CMK (cell line): ENCODE data around the gene SMG6.
"Not testable (repeated sequence)": the region's sequence is repeated elsewhere in the genome, so short reads cannot be mapped to it uniquely, and the experiment has no call there.

Experiments used
- DNase-seq: peaks from one replicate; pipeline ENCODE4 v3.0.0-alpha.2; 2010; ENCODE audit warnings: low read depth

Gene SMG6

DNA sequence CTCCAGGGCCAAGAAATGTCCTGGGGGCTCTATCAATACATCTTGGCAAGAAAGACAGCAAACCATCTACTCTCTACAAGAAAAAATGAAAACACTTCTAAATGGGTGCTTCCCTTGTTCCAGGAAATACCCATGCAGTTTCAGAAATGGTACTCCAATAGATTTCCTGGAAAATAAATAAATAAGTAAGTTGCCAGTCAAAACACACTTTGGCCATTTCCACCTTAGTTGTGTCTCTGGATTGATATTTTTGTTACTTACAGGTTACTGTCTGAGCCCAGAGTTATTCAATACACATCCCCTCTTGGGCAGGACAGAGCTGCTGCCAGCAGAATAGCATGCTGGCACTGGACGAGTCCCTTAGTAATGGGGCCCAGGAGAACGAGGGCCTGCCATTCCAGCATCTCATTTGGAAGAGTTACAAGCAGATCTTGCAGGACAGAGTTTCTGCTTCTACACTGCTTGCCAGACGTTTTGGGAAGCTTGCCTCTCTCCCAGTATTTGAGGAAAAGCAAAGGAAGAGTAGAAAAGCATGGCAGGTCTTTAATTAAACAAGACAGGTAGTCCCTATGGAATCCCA lies 100.5 kb downstream of the SMG6 start:
- DNase-seq, result no peak

DNA sequence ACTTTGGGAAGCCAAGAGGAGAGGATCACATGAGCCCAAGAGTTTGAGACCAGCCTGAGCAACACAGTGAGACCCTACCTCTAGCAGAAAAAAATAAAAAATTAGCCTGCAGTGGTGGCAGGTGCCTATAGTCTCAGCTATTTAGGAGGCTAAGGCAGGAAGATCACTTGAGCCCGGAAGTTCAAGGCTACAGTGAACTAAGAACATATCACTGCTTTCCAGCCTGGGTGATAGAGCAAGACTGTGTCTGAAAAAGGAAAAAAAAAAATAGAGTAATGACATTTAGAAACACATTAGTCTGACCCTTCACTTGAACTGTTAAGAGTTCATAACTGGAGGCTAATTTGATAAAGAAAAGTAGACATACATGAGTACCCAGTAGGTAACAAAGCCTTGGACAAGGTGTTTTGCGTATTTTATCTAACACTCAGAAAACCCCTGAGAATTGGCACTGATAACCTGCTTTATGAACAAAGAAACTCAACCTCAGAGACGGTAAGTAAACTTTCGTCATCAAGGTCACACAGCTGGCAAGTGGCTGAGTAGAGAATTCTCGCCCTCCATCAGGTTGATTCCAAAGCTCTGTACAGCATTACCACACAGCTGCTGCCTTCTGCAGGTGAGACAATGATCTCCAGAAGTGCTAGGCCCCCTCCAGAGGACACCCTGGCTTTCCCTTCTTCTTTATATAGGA lies 101.1 kb downstream of the SMG6 start:
- DNase-seq, result no peak

- DNase-seq, result not testable (repeated sequence)
These were observed 104.2 kb downstream of the SMG6 start for GRCh38 chr17:2199386-2199785.

DNA sequence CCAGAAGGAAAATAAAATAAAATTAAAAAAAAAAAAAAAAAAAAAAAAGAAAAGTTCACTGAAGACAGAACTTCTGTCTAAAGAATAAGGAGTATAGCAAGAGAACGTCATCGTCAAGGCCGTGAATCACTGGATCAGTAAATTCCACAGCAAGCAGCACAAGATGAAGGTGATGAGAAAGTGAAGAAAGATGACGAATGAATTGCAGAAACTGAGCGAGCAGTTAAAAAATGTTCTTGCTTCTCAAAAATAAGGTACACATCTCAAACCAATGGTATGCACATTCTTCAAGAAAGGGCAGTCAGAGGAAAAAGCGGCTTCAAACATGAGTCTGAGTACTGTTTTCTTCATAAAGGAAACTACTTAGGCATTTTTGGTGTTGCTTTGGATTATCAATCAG lies 104.7 kb downstream of the SMG6 start:
- DNase-seq, result no peak

GRCh38 chr17:2197271-2197670 lies 106.3 kb downstream of the SMG6 start:
- no peak for DNase-seq

DNA sequence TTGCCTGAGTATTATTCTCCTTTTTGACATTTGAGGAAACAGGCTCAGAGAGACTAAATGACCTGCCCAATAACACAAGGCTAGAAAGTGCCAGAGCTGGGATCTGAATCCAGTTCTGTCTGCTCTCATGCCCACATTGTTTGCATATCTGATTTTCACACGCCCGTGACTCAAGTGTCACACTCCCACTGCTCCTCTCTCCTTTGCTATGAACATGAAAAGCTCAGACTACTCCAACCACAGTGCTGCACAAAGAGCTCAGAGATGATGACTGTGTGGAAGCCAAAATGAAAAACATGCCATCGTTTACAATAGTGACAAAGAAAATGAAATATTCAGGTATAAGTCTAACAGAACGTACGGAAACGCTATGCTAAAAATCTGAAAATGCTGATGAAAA lies 107.9 kb downstream of the SMG6 start:
- DNase-seq, result no peak

- no peak for DNase-seq
These were observed 108.7 kb downstream of the SMG6 start for GRCh38 chr17:2194889-2195335.

- peak; percentile 64 for DNase-seq
These were observed 111.1 kb downstream of the SMG6 start for GRCh38 chr17:2192367-2193057.

DNA sequence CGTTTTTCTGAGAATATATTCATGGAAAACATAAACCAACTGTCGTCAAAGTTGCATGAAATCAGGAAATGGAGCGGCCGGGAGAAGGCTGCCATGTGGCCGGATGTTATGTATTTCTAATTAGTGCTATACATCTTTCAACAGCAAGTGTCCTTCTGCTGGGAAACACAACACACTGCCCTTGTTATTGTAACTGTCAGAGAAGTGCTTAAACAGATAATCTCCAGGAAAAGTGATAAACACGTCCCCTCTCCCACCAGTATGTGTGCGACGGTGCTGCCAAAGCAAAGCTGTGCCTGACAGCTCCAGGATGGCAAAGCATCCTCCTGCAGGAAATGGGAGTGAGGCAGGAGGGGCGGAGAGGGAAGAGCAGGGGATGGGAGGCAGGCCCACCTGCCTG lies 111.8 kb downstream of the SMG6 start:
- DNase-seq, result no peak

DNA sequence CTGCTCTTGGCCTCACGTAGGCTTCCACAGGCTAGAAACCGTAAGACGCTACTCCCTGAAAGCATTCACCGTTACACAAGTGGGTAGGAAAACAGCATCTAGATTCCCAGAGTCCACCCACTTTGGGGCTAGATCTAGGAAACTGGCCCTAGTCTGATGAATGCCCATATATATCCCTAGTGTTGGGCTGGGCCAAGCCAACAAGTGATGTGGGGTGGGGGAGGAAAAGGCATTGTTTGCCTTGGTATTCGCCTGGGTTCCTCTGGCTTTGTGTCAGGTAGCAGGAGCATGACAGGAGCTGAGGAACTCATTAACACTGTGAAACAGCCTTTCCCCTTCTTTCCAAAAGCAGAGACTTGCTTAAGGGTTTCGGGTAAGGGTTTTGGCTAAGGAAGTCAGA lies 112.4 kb downstream of the SMG6 start:
- DNase-seq, result no peak

- no peak for DNase-seq
These were observed 113.6 kb downstream of the SMG6 start for GRCh38 chr17:2190014-2190413.

DNA sequence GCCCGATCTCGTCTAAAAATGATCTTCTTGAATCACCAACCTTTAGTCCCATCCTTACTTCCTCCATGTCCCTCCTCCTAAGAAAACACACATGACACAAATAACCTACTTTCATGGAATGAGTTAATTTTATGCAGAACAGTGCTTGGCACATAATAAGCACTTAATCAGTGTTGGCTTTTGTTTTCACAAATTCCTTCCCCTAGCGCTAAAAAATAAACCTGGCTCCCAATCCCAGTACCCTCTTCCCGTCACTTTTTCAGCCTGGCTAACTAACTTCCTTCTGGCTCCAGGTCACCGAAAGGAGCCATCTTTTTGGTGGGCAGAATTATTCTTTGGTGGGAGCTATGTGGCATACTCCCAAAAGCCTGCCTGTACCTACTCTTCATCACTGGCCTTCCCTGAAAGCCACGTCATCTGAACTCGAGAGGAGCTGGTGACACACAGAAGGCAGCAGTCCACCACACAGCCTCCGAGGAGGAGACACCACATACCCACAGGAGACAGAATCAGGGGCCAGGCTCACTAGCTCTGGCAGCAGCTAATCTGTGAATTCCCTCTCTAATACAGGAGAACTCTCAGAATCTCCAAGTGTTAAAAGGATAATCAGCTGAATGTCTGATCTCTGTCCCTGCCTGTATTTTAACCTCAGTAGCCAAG lies 114.5 kb downstream of the SMG6 start:
- DNase-seq, result no peak

- DNase-seq, result no peak
These were observed 115.8 kb downstream of the SMG6 start for GRCh38 chr17:2187758-2188157.

DNA sequence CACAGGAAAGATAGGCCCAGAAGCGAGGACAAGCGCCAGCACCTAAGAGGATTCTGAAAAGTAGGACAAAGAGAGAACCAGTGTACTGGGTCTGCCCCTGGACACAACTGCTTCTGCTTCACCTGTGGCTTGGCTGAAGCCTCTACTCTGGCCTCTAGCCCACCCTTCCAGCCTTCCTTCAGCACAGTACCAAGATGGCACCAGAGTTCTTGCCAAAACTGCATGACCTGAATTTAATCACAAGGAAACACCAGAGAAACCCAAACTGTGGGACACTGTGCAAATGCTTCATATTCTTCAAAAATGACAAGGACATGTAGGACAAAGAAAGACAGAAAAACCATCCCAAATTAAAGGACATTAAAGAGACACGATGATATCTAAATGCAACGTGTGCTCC lies 116.6 kb downstream of the SMG6 start:
- no peak for DNase-seq

GRCh38 chr17:2184993-2185931 lies 118.3 kb downstream of the SMG6 start:
- DNase-seq, result no peak

GRCh38 chr17:2183346-2183745 lies 120.2 kb downstream of the SMG6 start:
- DNase-seq, result no peak

- no peak for DNase-seq
These were observed 121.6 kb downstream of the SMG6 start for GRCh38 chr17:2181897-2182448.

DNA sequence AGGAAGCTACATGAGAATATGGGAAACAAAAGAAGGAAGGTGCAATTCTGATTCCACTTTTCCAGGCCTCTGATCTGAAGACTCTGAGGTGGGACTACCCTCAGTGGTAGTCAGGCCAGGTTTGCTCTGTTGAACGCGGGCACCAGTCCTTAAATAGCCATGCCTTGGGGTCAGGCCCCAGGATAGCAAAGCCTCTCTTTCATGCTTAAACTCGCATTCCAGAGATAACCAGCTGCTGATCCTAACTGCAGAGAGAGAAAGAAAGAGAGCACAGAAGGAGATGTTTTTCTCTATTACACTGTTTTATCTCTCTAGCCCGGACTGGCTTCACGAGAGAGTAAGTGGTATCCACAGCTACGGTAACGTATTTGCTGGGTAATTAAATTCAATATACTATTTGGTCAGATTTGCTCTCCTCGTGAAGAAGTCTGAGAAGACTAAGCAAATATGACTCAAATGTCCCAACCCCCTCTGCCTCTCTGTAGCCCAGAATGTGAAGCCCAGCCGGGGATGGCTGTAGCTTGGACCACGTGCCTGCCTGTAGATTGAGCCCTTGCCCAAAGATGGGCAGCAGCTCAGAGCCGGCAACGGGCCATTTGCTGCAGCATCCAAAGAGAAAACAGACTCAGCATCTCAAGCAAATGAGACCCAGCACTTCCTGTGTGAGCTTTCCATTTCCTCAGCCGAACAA lies 122.2 kb downstream of the SMG6 start:
- DNase-seq, result no peak

GRCh38 chr17:2180768-2181167 lies 122.8 kb downstream of the SMG6 start:
- no peak for DNase-seq

DNA sequence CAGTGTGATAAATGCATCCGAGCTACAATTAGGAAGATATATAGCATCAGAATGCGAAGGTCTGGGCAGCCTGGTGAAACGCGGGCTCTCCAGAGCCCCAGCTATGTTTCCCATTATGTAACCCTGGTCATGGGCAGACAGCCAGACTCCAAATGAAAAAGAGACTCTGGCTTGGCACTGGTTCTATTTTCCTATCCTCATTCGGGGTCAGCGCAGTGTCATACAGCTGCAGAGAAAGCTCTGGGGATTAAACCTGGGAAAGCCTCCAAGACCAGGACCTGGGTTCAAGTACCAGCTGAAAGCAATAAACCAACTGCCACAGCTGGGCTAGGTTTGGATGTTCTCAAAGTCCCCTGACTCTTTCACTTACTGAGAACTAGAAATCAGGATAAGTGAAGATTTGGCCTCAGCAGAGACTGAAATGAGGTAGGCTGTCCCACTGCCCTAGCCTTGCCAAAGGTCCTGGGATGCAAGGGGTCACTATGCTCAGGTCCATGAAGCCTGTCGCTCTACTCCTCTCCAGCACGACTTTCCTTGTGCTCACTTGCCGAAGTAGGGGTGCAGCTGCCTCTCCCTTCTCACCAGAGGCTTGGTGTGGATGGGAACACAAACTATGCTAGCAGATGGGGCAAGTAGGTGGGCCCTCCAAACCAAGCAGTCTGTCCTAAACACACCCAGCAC lies 123.8 kb downstream of the SMG6 start:
- no peak for DNase-seq
